ENCODE results near the gene GABRB2. TPM values are rescaled to one million over a fixed set of nuclear protein-coding genes. Genes with fewer than 3 reads are reported as not detected.

GABRB2 gene
- total RNA-seq, 2 experiments from 2014 or later, result not detected

DNA sequence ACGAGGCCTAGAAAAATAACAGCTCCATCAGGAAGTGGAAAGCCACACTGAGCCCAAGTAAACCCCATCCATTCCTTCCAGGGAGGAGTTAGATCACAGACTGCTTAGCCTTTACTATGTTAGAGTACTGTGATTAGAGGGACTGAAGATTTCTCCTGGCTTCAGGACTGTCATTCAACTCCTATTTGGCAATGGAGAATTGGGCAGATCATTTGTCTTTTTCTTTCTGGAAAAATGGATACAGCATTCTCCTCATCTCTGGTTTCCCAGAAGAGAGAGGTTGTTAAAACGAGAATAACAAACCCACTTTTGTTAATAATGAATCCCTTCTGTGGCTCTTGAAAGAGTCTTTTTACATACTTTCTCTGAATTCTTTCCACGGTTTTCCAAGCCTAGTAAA is 150.4 kb downstream of the GABRB2 start:
- ChIA-PET POLR2A (no interaction called here), CTCF (no interaction called here)

DNA sequence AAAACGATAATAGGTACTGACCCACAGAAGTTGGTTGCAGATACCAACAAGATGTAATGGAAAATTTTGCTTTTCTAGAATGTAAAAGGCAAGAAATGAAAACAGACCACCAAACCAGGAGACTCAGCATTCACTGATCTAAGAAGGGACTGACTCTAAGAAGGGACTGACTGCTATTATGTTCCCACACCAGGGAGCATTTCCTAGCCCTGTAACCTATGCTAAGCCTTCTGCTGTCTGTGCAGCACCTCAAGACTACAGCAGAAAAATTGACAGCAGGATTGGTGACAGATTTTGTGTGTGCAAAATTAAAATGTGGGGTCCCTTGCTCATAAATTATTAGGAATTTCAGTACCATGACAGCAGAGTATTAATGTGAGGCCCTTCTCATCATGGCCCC is 154.8 kb downstream of the GABRB2 start:
- CTCF ChIA-PET, result no interaction called here
- POLR2A ChIA-PET, result no interaction called here

DNA sequence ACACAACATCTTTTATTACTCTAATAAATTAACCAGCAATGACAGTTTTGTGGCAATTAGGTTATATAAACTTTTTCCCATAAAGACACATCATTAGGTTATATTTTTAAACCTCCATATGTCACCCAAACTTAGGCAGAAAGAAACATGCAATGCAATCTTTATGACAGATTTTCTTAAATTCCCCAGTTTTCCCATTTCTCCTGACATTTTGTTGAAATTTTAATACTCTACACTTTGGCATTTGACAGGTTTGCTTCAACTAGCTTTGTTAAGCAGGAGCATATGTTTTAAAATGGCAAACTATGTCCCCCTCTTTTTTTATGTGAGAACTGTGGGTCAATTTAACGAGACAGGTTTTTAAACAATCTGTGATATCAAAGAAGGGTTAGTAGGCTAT is 155.5 kb downstream of the GABRB2 start:
- ChIA-PET POLR2A (no interaction called here), CTCF (no interaction called here)

DNA sequence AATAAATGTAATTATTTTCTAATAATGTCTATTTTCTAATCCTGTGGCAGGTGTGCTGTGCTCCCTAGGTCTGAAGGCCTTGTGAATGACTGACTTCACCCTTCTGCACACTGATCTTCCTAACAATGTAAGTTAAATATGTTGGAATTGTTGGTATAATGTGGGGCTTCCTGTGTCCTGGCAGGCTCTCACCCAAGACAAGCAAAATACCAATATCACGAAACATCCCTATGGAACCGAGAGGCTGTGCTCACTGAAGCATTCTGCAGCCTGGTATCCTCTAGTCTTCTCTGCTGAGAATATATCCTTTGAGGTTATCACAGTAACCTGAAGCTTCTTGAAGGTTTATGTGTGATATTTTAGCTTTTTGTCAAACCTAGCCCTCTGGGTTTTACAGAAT is 159.4 kb downstream of the GABRB2 start:
- CTCF ChIA-PET, result no interaction called here
- POLR2A ChIA-PET, result no interaction called here

DNA sequence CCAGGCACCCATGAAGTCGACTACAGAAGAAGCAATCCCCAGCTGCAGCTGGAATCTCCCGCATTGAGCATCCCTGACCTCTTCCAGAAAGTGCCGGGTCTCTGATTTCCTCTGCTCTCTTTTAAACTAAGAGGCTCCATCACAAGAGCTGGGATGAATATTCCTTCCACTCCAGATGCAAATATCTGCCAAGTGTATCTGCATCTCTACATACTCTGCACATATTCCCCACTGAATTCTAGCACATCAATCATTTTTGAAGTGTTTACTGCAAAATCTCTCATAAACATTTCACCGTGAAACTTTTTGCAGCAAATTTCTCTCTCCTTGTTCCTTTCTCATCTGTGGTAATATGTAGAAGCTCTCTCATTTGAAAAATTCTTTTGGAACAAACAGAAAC is 161.5 kb downstream of the GABRB2 start:
- ChIA-PET POLR2A (no interaction called here), CTCF (interaction anchor here (0.6 kb wide), 1 partner anchor 637 kb away, joined by 3 read pairs; no protein-coding TSS in a partner anchor)

DNA sequence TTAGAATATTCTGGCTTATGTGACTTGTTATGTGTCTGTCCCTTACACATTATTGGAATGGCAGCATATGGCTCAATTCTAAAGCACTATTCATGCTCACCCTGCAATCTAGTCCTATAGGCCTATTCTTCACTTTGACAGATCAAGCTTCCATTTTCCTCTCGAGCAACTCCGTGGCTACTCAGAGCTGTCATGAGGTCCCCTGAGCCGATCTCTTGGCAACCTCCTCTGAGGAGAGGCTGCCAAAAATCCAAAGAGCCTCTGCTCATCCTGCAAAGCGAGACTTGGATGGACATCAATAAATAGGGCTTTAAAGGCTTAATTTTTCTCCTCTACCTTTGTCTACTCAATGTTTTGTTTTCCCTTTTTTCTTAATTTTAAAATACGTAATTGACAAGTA is 163.8 kb downstream of the GABRB2 start:
- ChIA-PET CTCF (no interaction called here), POLR2A (no interaction called here)

DNA sequence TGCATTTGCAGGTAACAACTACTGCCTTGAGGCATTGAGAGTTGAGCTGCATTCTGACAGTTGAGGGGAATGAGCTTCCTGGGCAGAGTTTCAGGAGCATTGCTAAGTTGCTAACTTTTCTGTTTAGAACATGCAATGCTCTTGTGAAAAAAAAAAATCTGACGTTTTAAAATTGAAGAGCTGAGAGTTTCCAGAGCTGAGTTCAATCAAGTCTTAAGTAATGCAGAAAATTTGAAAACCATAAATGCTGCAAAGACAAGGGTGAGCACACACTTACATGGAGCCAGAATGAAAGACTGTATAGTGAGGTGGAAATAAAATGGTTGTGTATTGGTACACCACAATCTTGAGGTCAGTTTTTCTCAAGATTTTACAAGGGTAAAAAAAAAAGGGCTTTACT is 166.0 kb downstream of the GABRB2 start:
- ChIA-PET CTCF (no interaction called here), POLR2A (no interaction called here)

DNA sequence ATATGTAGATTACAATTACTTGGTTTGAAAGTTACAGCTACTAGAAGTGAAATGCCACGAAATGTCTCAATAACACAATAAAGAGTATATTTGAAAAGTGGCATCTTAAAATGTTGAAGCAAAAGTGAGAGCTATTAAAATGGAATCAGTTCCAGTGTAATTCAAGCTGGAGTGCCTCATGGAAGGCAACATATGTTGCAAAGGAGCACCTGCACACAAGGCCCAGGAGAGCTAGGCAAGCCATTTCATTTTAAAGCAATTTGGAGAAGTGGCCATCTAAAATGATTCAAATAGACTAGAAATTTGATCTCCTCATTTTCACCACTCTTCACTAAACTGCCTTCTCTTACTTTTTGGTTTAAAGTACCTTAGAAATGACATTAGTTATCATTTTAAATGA is 167.8 kb downstream of the GABRB2 start:
- CTCF ChIA-PET, result no interaction called here
- POLR2A ChIA-PET, result no interaction called here

DNA sequence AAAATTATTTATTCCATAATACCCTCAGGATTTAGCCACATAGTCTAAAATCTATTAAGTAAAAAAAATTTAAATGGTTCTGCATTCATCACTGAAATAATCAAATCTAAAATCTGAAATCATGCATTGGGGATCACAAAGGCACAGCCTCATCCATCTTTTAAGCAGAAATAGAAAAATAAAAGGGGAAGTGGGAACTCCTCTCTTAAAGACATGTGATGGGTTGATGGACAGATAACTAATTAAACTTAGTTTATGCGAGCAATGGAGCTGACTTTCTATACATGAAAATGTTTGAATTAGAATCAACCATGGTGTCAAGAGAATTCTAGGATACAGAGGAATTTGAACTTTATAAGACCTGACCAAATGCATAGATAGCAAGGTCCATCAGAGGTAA is 170.5 kb downstream of the GABRB2 start:
- ChIA-PET POLR2A (no interaction called here), CTCF (no interaction called here)

DNA sequence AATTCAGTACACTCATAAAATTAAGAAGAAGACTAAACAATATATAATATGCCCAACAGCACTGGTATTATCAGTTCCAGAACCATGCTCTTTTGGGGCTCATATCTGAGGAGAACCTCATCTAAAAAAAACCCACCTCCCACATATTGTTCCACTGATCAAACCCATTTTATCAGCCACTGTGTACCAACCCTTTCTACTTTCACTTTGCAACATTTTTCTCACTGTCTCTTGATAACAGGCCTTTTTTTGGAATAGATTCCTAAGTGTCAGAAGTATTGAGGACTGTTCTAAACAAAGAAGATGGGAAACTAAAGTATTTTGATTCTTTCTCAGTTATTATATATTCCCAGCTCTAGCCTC is 173.2 kb downstream of the GABRB2 start:
- ChIA-PET POLR2A (no interaction called here), CTCF (no interaction called here)

DNA sequence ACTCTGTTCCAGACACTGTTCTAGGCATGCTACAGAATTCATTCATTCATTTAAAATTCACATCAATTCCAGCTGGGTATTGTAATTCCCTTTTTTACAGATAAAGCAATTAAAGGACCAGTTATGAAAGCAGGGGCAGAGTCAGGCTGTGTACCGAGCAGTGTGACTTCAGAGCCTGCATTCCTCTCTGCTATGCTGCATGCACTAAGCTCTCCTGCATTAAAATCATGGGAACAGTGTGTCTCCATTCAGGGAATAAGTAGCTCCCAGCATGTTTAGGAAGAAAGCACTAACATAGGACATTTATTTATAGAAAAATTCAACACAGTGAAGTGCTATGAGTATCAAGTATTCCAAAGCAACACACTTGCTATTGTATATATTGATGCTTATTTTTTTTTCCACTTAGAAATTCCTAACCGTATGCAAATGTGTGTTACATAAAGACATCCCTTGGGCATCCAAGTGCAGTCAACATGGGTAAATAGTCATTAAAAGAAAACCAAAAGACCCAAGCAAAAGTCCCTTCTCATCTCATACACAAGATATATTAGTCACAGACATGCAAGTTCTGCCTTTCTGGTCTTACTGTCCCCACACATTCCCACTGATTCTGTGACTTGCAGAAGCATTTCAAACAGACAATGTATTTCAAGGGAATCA is 173.7 kb downstream of the GABRB2 start:
- ChIA-PET CTCF (no interaction called here), POLR2A (no interaction called here)

DNA sequence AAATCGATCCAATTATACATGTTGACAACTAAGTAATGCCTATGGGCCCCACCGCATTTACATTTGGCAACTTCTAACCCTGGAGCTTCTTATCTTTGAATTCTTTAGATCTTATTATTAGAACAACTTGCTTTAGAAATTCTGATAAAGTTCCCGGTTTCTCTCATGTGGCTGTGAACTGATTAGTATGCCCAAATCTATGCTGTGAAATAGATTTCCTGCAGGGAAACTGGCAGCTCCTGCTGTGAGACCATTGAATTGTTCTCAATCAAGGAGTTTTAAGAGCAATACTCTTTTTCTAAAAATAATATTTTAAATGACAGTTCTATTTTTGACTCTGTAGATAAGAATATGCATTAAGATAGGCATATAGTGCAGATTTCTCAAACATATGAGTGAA is 177.5 kb downstream of the GABRB2 start:
- ChIA-PET CTCF (no interaction called here), POLR2A (no interaction called here)

DNA sequence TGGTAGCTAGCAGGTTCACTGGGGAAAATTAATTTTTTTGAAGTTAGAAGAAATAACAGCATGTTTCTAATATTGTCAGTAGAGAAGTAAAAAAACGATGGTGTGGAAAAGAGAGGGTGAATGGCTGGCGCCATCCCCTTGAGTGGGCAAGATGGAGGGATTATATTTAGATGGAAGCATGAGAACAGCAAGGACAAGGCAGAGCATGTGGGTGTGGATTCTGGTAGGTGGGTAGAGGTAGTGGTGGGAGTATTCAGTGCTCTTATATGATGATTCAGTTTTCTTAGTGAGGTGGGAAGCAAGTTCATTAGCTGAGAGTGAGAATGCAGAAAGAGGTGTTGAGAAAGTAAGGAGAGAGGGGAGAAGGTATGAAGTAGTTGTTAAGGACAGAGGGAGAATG is 188.1 kb downstream of the GABRB2 start:
- ChIA-PET CTCF (no interaction called here), POLR2A (no interaction called here)

DNA sequence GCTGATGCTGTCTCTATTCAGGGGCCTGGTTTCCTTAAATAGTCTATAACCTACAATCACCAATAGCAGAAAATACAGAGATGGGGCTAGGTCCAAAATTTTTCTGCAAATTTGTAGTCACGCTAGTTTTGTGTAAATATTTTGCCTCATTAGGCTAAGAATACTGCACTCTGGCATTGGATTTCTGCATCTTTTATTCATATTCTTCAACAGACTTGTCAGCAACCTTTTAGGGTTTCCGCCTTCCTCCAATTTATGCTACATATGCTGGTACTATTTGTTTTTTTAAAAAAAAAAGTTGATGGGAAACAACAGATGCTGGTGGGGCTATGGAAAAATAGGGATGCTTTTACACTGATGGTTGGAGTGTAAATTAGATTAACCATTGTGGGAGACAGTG is 202.3 kb downstream of the GABRB2 start:
- ChIA-PET POLR2A (no interaction called here), CTCF (no interaction called here)

DNA sequence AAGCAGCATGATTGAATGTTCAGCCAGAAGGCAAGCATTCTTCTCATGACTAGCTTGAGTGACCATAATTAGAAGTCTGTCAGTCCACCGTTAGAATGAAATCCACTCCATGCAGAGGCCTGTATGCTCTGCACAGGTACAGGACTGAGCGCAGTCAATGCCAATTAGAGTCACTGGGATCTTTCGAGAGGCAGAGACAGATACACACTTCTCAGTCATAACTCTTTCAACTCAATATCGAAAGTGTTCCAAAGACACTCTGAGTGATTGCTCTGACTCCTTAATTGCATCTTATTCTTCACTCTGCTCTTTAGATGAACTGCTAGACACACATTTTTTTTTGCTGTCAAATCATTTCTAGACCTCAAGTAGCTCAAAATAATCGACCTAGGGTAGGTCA is 203.6 kb downstream of the GABRB2 start:
- ChIA-PET CTCF (no interaction called here), POLR2A (no interaction called here)

DNA sequence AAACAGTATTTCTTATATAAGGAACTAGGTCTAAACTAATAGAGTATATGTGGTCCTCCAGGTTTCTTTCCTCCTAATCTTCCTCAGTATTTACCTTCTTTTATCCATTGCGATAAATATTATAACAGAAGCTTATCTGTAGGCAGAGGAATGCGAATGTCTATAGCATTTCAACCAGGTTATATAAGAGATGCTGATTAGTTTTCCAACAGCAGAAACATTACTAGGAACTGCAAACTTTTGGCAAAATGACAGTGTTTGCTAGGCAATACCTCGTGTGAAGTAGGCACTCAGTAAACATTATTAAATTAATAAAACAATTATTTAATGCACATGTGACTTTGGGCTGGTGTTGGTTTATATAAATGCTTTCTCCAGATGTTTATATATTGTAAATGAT is 206.5 kb downstream of the GABRB2 start:
- ChIA-PET CTCF (no interaction called here), POLR2A (no interaction called here)

DNA sequence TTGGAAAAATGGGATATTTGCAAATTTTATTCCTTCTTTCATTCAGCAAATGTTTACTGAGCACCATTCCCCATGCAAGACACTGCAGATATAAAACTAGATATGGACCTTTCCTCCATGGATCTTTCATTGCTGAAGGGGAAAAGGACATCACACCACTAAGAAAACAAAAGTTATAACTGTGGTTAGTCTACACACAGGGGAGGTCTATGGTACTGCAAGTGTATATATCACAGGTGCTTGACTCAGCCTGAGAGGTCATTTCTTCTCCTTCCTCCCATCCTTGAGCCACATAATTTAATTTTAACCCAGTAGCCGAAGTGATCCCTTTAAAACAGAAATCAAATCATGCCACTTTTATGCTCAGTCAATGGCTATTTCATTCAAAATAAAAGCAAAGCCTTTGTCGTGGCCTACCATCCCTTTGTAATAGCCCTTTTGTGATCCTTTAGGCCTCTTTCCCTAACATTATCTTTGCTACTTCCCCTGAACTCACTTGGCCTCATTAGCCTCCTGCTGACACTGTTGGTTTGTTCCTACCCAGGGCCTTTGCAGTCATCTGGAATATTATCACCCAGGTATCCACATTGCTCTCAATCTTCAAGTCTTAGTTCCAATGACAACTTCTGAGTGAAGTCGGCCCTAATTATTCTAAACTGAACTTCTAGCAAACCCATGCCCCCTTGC is 213.2 kb downstream of the GABRB2 start:
- ChIA-PET CTCF (no interaction called here), POLR2A (no interaction called here)

DNA sequence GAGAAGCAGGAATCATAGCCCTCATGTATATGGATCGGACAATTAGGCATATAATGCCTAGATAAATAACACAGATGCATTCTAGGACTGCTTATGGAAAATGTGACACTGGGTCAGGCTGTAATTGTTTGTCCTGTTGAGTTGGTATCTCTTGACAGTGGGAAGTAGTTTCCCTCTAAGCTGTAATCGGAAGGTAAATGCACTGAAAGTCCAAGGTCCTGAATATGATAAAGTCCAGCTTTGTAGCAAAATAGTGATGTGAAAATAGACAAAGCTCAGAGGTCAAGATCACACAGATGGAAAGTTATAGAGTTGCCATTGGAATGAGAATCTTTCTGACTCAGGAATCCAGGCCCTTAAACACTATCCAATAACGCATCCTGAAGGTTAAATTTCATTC is 214.2 kb downstream of the GABRB2 start:
- ChIA-PET POLR2A (no interaction called here), CTCF (no interaction called here)

DNA sequence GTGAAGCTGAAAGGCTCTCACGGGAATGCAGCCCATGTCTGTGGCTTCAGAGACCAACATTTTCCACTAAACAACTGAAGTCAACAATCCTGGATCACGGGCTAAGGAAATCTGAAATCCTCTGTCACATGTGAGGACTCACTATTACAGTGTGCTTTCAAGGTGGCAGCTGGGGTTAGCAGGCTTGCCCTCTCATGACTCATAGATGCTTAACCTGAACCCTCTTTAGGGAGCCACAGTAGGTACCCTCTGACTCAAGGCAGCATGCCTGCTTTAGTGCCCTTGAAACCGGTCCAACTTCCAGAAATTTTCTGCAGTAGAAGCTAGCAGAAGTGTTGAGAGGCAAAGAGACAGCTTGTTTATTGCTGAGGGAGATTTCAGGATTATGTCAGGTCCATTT is 232.5 kb downstream of the GABRB2 start:
- POLR2A ChIA-PET, result no interaction called here
- CTCF ChIA-PET, result no interaction called here

DNA sequence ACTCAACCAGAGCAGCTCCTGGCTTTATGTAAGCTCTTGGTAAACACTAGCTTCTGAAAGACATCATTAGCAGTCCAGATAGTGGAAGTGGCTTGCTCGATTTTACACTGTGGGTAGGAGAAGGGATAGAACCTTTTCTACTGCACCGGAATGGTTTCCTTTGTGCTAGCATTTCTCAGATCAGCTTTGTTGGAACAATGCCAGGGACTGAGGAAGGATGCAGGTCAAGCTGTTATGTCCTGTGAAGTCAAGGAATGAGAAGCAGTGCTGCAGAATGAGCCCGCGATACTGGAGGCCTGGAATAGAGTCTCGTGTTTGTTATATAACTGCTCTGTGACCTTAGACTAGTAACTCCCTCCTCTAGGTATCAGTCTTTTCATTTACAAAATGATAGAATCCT is 233.6 kb downstream of the GABRB2 start:
- CTCF ChIA-PET, result no interaction called here
- POLR2A ChIA-PET, result no interaction called here

DNA sequence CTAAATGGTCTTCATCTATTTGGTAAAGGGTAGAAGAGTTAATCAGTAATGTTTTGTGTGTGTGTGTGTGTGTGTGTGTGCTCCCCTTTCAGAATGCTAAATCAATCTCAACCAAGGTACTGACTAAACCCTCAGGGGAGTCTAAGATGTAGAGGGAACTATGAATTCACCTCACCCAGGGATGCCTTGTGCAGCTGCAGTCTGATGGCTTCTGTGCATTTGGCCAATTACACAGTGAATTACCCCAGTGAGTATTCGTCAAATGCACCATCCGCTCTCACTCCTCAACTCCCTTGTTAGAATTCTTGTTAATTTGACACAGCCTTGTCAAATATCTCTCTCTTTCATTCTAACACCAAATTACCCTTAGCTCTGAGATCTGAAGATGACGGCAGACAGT is 234.6 kb downstream of the GABRB2 start:
- ChIA-PET CTCF (no interaction called here), POLR2A (no interaction called here)

DNA sequence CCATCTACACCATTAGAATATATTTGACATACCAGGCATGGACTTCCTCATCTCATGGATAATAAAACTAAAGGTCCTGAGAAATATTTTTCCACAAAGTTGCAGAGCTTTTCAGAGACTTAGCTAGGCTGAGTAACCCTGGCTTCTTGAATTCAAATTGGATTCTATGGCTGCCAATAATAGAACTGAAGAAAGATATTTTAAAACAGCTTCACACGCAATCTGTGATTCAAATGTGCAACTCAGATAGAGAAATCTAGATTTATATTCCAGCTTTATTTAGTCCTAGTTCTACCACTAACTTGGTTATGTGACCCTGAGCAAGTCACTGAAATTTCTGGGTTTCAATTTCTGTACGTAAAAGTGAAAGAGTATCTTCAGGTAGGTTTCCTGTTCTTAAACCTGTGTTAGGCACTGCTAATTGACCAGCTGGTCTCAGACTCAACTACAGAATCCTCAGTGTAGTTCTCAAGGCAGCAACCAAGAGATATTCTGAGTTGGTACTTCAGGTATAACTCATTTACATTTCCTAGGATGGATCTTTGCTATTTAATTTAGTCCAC is 235.3 kb downstream of the GABRB2 start:
- POLR2A ChIA-PET, result no interaction called here
- CTCF ChIA-PET, result no interaction called here
